HG02588 (cell line): ENCODE data around the gene FOXL1.
"Not testable (repeated sequence)": the region's sequence is repeated elsewhere in the genome, so short reads cannot be mapped to it uniquely, and the experiment has no call there.

Experiments used
- ATAC-seq: cut with Tn5 transposase; IDR thresholded peaks from one replicate; pipeline ENCODE4 v1.9.1; 2021; ENCODE audit warnings: mild to moderate bottlenecking, moderate library complexity; ENCODE audit not compliant: unreplicated experiment

Gene FOXL1

DNA sequence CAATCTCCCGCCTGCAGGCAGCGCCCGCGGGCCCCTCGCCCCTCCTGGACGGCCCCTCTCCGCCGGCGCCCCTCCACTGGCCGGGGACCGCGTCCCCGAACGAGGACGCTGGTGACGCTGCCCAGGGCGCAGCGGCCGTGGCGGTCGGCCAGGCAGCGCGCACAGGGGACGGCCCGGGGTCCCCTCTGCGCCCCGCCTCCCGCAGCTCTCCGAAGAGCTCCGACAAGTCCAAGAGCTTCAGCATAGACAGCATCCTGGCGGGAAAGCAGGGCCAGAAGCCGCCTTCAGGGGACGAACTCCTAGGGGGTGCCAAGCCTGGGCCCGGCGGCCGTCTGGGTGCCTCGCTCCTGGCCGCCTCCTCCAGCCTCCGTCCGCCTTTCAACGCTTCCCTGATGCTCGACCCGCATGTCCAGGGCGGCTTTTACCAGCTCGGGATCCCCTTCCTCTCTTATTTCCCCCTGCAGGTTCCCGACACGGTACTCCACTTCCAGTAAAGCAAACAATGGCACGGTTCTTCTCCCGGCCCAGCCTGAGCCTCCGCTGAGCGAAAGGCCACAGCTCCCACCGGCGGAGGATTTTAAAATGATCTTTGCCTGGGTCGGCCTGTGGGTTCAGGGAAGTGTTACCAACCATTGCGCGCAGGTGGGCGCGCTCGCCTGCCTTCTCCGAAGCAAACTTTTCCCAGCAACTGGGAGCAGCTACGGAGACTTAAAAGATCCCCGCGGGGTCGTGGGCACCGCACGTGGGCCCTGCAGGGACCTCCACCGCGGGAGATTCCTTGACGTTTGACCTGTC is 1.1 kb downstream of the FOXL1 start:
- ATAC-seq = no peak

DNA sequence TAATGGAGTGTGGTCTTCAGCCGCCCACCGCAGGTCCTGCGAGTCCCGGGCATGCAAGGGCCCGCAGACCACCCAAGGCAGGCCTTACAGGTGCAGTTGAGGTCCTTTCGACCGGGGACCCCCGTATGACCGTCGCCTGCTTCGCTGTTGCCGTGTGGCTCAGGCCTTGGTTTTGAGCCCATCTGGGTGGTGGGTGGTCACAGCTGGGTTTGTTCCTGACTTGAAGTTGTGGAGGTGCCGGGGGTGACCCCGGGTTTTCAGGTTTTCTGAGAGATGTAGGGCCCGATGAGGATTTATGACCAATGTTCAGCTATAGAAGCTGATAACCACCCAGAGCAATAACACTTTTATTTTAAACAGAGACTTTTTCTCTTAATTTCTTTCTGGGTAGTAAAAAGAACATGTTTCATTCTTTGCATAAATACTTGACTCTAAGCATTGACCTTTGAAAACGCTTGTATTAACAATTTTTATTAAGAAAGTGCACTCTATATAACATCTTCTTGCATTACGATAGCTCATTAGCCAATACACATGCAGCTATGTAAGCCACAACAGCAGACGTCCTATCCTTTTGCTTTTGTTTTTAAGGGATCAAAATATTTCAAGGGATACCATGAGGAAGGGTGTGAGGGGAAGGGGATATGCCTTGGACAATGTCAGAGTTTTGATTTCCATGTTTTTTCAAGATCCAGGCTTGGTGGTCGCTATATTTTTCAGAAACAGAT is 1.9 kb downstream of the FOXL1 start:
- ATAC-seq = no peak

DNA sequence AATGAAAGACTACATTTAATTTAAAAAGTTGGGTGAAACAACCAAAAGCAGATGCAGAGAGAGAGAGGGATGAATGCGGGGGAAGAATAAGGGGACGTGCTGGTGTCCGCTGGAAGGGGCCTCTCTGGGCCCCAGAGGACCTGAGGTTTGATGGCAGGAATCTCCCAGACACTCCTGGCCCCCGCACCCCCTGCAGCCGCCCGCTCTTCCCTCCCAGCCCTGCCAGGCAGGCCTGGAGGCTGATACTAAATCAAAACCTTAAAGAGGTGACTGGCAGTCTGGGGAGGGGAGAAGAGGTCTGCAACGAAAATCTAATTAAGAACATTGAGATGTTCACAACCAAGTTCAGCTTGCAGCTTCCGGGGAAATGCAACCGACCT is 2.4 kb downstream of the FOXL1 start:
- no peak for ATAC-seq

DNA sequence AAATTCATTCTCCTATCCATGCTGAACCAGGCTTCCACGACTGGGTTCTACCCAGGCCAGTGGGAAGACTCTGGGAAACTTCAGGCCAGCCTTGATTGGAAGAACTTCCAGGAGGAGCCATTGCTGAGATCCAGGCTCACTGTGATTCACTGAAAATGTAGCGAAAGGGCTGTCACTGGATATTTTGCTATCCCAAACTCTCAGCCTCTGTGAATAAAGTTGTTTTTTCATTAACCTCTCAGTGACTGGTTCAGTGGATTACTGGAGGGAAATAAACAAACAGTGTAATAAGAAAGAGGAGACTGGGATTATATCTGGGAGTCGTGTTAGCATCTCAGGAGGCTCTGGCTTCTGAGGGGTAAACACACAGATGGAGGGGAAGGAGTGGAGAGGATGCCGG is 3.1 kb downstream of the FOXL1 start:
- ATAC-seq = no peak

DNA sequence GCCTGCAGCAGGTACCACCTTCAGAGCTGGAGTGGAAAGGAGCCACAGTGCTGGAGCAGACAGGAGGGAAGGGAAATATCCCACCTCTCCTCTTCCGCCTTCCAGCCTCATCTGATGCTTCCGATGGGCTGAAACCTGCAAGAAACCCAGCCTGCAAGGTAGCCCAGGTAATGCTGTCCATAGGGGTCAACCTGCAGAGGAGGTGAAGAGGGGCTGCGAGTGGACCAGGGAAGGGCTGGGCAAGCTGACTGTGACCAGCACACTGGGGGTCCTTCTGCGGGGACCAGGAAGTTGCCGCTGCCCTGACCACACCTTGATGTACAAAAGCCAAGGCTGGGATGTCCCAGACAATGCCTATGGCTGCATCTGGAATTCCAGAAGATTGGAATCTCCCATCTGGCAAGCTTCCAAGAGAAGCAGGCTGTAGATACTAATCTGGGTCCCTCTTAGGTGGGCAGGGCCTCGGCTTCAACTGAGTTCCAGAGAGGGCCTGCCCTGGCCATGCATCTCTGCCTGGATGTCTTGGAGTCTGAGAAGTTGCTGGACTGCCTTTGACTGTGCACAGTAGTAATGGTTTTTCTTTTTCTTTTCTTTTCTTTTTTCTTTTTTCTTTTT is 5.8 kb downstream of the FOXL1 start:
- ATAC-seq = no peak

DNA sequence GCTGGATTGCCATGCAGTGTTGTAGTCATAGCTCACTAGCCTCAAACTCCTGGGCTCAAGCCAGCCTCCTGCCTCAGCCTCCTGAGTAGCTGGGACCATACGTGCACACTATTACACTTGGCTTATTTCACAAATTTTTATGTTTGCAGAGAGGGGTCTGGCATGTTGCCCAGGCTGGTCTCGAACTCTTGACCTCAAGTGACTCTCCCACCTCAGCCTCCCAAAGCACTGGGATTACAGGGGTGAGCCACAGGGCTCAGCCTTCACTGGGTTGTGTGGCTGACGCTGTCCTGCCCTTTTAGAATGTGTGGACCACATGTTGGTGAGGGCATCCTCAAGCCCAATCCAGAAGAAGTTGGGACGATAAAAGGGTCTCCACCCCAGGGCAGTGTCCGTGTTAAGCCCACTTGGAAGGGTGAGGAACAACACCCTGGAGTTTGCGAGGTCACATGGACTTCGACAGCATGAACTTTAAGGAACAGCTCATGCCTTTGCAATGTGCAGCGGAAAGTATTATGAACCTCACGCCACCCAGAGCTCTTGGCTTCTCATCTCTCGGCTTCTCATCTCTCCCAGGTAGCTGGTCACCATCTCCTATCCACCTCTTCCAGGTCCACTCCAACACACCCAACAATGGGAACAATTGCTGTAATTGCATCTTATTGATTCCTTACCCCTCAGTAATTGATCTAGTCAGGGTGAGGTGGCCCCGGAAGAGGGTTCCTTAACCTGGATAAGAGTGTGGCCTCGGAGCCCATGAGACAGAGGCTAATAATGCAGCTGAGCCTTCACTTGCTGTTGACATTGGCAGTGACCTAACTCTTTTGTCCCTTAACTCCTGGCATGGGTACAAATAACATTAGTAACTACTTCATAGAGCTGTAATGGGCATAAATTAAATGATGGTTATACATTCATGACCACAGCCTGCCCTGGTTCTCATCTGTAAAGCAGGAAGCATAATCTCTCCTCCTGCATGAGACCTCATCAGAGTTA is 6.7 kb downstream of the FOXL1 start:
- ATAC-seq = no peak

DNA sequence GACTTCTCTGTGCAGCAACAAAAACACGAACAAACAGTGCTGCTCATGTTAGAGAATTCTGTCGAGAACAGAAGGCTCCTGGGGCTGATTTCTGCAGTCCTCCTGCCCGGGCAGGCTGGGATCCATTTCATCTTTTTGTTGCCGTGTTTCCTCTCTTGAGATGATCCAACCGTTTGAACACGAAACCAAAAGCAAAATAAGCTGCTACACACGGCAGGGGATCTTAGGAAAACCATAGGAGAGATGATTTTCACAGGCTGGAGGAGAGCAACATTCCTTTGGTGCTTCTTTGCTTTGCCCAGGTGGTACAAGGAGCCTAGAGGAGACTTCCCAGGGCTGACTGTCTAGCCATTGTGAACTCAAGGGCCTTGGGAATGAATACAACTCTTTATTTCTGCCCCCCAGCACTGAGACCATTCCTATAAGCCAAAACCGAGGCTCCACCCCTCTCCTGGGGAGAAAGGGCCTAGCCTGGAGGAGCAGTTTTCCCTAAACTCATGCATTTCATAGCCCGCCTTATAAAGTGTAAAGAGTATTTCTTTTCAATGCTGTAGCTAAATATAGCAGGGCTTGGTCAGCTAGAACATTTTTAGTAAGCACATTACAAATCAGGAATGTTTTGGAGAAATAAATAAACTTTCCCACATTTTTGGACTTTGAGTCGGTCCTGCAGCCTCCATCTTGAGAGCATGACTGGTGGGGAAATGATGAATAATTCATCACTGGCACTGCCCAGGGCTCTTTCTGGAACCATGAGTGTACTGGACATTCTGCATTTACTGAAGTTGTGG is 7.7 kb downstream of the FOXL1 start:
- ATAC-seq = no peak

DNA sequence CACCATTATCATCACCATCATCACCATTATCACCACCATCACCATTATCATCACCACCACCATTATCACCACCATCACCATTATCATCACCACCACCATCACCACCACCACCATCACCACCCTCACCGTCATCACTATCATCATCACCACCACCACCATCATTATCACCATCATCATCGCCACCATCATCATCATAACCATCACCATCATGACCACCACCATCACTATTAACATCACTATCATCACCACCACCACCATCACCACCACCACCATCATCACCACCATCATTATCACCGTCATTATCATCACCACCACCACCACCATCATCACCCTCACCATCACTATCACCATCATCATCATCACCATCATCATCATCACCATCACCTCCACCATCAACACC is 9.1 kb downstream of the FOXL1 start:
- no peak for ATAC-seq

DNA sequence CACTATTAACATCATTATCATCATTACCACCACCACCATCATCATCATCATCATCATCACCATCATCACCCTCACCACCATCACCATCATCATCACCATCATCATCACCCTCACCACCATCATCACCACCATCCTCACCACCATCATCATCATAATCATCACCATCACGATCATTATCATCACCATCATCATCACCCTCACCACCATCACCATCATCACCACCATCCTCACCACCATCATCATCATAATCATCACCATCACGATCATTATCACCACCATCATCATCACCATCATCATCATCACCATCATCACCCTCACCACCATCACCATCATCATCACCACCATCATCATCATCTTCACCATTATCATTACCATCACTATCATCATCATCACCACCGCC is 9.6 kb downstream of the FOXL1 start:
- not testable (repeated sequence) for ATAC-seq

DNA sequence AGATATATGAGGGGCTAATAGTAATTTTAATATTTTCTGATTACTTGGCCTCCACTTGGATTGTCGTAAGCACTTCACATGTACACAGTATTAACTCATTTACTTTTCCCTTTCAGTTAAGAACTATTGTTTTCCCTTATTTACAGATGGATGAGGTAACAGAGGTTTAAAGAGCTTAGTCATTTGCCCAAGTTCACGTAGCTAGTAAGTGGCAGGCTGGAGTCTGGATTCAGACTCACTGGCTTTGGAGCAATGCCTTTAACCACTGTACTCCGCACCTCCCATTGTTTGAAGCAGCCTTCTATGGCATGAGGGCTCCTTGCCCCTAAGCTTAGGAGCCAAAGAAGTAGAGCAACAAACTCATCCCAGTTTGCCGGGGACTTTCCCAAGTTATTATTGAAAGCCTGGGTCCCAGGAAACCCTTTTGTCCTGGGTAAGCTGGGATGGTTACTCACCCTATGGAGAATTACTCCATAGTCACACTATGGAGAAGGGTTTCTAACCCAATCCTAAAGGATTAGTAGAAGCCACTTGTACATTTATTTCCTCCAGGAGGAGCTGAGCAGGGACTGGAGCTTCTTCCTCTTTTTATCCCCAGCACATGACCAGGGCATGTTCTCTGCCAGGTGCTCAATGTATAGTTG is 12.3 kb downstream of the FOXL1 start:
- ATAC-seq = no peak

DNA sequence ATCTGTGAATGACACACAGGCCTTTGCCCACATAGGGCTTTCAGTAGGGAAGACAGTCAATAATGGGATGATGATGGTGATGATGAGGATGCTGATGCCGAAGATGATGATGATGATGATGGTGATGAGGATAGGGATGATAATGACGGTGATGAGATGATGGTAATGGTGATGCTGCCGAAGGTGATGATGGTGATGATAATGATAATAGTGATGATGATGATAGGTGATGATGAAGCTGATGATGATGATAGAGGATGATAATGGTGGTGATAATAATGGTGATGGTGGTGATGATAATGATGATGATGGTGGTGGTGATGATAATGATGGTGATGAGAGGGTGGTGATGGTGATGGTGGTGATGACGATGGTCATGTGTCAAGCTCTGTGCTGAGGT is 12.9 kb downstream of the FOXL1 start:
- no peak for ATAC-seq

DNA sequence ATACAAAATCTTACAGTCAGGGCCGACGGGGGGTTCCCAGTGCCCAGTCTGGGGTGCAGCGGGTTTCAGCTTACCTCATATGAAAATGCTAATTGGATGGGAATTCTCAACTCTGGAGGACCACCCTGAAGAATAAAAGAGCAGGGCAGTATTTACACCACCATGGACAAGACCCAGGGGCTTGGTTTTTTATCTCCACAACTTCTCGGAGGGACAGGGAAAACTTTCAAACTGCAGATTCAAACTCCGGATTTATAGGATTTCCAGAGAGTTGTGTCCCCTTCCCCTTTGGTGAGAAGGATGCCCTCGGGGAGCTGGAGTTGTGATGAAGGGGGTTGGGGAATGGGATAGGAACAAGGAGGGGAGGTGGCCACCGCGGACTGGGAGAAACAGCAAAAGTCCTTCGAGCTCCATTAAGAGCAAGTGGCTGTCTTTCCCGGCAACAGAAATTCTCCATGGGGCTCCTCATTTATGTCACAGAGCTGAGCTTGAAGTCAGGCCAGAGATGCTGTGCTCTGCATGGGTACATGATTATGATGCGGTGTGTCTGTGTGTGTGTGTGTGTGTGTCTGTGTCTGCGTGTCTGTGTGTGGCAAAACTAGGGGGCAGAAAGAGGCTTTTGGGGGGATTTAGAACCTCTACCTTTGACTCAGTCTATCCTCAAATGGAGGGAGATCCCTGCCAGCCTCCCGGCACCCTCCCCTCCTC is 15.7 kb downstream of the FOXL1 start:
- no peak for ATAC-seq

DNA sequence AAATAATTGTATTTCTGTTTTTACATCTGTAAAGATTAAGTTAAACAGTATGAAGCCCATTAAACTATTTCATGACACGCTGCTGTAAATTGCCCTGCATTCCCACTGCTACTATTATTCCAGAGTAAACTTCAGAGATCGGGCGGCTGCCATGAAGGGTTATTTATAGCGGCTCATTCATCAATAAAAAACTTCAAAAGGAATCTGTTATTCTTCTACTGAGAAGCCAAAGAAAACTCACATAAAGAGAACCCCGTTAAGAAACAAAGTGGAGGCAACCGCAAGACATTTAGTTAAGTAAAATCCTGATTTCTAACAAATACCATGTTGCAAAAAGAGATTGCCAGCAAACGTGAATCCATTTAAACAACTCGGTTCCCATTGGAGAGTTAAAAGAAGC is 16.4 kb downstream of the FOXL1 start:
- no peak for ATAC-seq

DNA sequence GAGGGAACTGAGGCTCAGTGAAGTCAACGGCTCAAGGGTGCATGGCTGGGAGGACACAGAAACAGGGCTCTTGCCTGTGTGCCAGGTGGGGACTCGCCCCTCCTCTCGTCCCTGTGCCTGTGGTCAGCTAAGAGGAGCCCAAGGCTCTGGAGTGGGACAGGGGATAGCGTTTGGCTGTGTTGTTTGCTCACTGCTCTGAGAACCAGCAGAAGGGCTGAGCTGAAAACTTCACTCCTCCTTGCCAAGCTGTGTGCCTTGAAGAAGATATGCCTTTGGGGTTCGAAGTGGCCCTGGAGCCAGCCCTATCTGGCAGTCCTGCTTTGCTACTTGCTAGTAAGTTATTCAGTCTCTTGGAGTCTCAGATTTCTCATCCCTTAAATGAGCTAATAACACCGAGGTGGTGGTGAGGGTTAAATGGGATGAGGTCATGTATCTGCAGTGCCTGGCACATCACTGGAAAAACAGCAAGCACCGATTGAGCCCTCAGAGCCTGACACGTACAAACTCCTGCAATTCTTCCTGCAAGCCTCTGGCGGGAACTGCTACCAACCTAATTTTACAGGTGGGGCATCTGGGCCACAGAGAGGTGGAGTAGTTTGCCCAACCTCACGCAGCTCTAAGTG is 17.7 kb downstream of the FOXL1 start:
- no peak for ATAC-seq

DNA sequence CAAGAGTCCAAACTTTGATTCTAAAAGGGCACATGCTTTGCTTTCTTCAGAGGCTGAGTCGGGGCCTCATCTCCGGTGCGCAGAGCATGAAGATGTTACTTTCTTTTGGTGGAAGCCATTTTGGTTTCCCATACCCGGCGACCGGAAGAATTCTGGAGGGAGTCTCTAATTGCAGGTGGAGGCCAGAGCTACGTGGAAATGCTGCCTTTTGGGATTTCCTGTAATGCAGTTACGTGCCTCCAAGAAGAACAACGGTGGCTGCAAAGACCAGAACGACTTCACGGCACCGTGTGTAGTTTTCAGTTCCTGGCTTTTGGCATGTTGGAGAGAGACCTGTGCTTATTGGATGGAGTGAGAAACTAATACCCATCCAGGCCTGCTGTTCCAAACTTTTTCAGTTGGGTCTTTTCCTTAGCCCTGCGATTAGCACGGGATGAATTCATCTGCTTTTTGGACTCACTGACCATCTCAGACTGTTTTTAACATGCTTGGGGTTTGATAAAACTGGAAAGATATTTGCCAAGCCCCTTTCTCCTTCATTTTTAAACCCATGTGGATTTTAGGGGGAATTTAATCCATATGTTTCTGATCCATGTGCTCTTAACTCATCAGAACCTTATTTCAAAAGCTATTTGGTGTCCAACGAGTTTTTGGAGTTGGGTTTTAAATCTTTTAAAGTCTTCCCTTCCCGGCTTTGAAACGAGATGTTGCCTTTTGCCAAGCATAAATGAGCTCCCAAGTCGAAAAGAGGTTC is 19.0 kb downstream of the FOXL1 start:
- no peak for ATAC-seq

DNA sequence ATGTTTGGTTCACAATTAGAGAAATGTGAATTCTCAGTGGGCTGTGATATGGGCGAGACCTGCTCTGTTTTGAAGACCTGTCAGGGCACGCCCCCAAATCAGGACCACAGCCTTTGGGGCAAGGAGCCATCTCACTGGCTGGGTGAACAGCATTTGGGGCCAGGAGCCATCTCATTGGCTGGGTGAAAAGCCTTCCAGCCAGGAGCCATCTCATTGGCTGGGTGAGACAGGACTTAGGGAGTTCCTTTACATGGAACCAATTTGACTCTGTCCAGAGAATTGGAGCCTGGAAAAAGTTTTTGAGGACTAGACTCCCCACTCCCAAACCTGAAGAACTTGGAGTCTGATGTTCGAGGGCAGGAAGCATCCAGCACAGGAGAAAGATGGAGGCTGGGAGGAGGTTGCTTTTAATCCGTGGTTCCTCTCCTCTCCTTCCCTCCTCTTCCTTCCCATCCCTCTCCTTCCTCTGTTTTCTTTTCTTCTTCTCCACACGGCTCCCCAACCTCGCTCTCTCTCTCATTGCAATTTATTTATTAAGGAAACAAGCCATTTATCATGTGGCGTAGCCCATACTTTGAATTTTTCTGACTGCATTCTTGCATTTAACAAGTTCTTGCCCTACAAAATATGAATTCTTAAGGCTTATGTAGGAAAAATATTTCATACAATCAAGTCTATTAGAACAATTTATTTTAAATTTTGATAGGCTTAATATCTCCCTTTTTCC is 19.7 kb downstream of the FOXL1 start:
- ATAC-seq = no peak
